Activated naive CD4-positive, alpha-beta T cell treated with anti-CD3 and anti-CD28 coated beads, Interleukin-2, amount 10 ng/mL, durations not matched to agents 5 hours and 36 hours (primary cell): ENCODE data around the gene RGPD5. TPM values are rescaled to one million over a fixed set of nuclear protein-coding genes. Genes with fewer than 3 reads are reported as not detected.

Experiments
- total RNA-seq, 2 experiments: library from RNA; stranded (reverse); gene quantifications; one replicate each; pipeline ENCODE4 v1.2.3, GENCODE V29; 2021

RGPD5 gene
- 10 to 100 TPM; 14.1 to 20.2 TPM for total RNA-seq

GRCh38 chr2:109794074-109794737 is at the start of gene RGPD5:
Gene RGPD5, plus strand, starts transcription at chr2:109794305. Its CDS starts 161 bp downstream, at chr2:109794466.

DNA sequence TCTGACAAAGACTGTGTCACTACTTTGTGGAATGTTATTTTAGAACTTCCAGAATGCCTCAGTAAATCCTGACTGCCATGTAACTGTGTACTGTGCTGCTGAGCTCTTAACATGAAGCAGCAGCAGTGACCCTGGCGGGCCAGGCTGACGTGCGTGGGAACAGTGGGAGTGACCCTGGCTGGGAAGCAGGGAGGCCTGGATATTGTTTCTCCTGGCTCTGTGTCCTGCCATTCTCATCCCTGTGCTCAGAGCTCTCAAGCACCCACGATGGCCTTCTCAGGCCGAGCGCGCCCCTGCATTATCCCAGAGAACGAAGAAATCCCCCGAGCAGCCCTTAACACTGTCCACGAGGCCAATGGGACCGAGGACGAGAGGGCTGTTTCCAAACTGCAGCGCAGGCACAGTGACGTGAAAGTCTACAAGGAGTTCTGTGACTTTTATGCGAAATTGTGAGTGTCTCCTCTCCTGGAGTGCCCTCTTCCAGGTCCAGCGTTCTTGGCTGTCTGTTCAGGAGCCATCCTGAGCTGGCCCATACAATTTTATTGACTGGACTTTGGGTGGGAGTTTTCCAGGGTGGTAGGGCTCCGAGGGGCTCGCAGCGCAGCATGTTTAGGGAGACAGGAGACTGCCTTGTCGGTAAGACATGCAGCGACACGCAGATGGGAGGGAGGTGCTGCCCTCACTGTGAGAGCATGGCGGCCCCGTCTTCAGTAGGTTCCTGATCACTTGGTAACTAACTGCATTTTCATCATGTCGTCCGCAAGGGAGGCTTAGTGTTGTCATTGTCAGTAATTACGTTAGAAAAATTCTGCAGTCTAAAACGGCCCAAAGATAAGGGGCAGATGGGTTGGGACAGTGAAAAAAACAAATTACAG is 104.6 kb downstream of the RGPD5 start, which contains the start of gene LIMS3:
TSS of gene LIMS3 (plus strand) at position 227 of the 875 bp plus-strand sequence. CDS start at position 268, 41 bp downstream.

Other genes with a start within 250 kb of the RGPD5 start
- 1 to 10 TPM in 1 of 2 experiments, under 1 TPM in 1; 0.89 to 1.0 TPM for gene SEPTIN10, start 180.3 kb upstream of the RGPD5 start, total RNA-seq
- under 1 TPM; 0.24 to 0.35 TPM for gene SOWAHC, start 179.9 kb upstream of the RGPD5 start, total RNA-seq
- gene LIMS3, start 104.4 kb downstream of the RGPD5 start, total RNA-seq: 1 to 10 TPM; 1.6 to 2.5 TPM